Testis (tissue), 2 donors: ENCODE results near the gene CCDC80.

Source experiments
- CTCF ChIP-seq, 3 experiments: fragments of 450-650 bp in 2 of 3; fragments of 200-600 bp in 1 of 3; sonication (generic) in 1 of 3; IDR thresholded peaks; one replicate each; pipeline ENCODE4 v1.5.1; 2016 to 2019; ENCODE audit warnings: antibody characterized with exemption in 3 of 3, mild to moderate bottlenecking in 2 of 3, moderate library complexity in 1 of 3
- POLR2A ChIP-seq: fragments of 450-650 bp; IDR thresholded peaks from one replicate; pipeline ENCODE4 v1.6.1; 2017; ENCODE audit warnings: antibody characterized with exemption, mild to moderate bottlenecking, moderate library complexity

- TF ChIP-seq CTCF (IDR thresholded peaks at IDR 0.05) (no peak), POLR2A (no peak)
Observed at GRCh38 chr3:112676659-112677234, 35.8 kb upstream of the CCDC80 start.
